HEK293T (cell line): ENCODE results near the gene CTDP1.

Experiments used
- CTCF ChIA-PET: fragments of 350-600 bp; formaldehyde crosslinking; extraction: SDS; loops from one replicate; lab custom pipeline; 2021; ENCODE audit warnings: antibody characterized with exemption, inconsistent platforms; lab: Yijun Ruan, JAX
- POLR2A ChIA-PET: fragments of 350-600 bp; formaldehyde crosslinking; extraction: SDS; loops from one replicate; lab custom pipeline; 2020; ENCODE audit warnings: antibody characterized with exemption, inconsistent platforms; lab: Yijun Ruan, JAX
- DNase-seq: peaks from one replicate; pipeline ENCODE4 v3.0.0; 2012; ENCODE audit warnings: mixed read lengths; ENCODE audit errors: extremely low spot score
- ARNT ChIP-seq: fragments of 450-650 bp; IDR thresholded peaks from 2 replicates; pipeline ENCODE4 v1.6.1; 2017; ENCODE audit warnings: mild to moderate bottlenecking
- BHLHE40 ChIP-seq: fragments of 450-650 bp; IDR thresholded peaks from 2 replicates; pipeline ENCODE4 v1.6.1; 2016; ENCODE audit warnings: mild to moderate bottlenecking, moderate library complexity, borderline replicate concordance
- CTBP1 ChIP-seq: fragments of 450-650 bp; IDR thresholded peaks from 2 replicates; pipeline ENCODE4 v1.6.1; 2016; ENCODE audit warnings: borderline replicate concordance
- ELF4 ChIP-seq: fragments of 450-650 bp; IDR thresholded peaks from 2 replicates; pipeline ENCODE4 v1.6.1; 2017; ENCODE audit warnings: antibody characterized with exemption
- FOXA1 ChIP-seq: fragments of 450-650 bp; IDR thresholded peaks from 2 replicates; pipeline ENCODE4 v1.6.1; 2016; ENCODE audit warnings: mild to moderate bottlenecking
- FOXK2 ChIP-seq: fragments of 450-650 bp; IDR thresholded peaks from 2 replicates; pipeline ENCODE4 v1.6.1; 2016; ENCODE audit warnings: mild to moderate bottlenecking
- FOXM1 ChIP-seq: fragments of 450-650 bp; IDR thresholded peaks from 2 replicates; pipeline ENCODE4 v1.6.1; 2017; ENCODE audit warnings: mild to moderate bottlenecking, borderline replicate concordance
- HDGF ChIP-seq: fragments of 450-650 bp; IDR thresholded peaks from 2 replicates; pipeline ENCODE4 v1.6.1; 2017; ENCODE audit warnings: antibody characterized with exemption, borderline replicate concordance
- L3MBTL2 ChIP-seq: fragments of 450-650 bp; conservative IDR thresholded peaks from 2 replicates; pipeline ENCODE4 v1.6.1; 2016; ENCODE audit warnings: mild to moderate bottlenecking
- LEF1 ChIP-seq: fragments of 450-650 bp; IDR thresholded peaks from 2 replicates; pipeline ENCODE4 v1.6.1; 2017; ENCODE audit warnings: mild to moderate bottlenecking, borderline replicate concordance
- NFRKB ChIP-seq: fragments of 450-650 bp; IDR thresholded peaks from 2 replicates; pipeline ENCODE4 v1.6.1; 2016; ENCODE audit warnings: mild to moderate bottlenecking, moderate library complexity
- SP1 ChIP-seq: fragments of 450-650 bp; IDR thresholded peaks from 2 replicates; pipeline ENCODE4 v1.6.1; 2017
- SUZ12 ChIP-seq: fragments of 450-650 bp; IDR thresholded peaks from 2 replicates; pipeline ENCODE4 v1.6.1; 2016; ENCODE audit warnings: mild to moderate bottlenecking
- TARDBP ChIP-seq: fragments of 450-650 bp; IDR thresholded peaks from 2 replicates; pipeline ENCODE4 v1.6.1; 2016
- ZNF384 ChIP-seq: fragments of 450-650 bp; IDR thresholded peaks from 2 replicates; pipeline ENCODE4 v1.6.1; 2016
- TF ChIP-seq, protein P1 (sequence below): fragments of 450-650 bp; IDR thresholded peaks from 2 replicates; pipeline ENCODE4 v1.6.1; 2016

CTDP1 gene

DNA sequence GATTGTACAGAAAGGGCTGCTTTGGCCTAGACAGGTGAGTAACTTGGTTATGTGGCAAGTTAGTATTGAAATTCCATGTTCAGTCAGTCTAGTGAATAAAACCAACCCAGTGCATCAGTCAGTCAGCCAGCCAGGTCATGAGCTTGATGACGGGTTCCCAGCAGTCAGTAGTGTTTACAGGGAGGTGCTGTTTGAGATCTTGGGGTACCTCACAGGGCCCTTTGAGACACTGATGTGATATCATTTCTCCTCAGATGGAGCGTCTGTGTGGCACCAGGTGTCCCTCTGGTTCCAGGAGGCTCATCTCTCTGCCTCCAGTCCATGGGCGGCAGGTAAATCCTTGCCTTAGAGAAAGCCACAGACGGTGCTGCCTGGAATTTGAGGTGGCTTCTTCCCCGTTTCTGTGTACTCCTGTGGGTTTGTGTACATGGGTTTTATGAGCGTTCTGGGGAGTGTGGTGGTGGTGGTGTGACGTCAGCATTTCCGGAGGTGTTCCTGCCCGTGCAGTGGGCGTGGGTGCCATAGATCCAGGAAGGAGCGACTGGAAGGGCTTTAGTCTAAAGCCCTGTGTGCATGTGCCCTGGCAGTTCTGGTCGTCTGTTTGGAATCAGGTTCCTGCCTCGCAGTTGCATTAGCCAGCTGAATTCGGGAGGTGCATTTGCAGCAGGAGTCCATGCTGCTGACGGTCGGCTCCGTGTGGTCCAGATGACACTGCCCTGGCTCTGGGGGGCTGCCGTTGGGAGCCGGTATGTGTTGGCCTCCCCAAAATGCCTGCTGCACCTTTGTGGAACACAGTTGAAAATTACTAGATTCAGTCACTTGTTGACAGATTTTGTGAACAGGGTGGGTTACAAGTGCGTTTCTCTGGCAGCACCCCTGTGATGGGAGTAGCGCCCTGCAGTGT is 2.1 kb downstream of the CTDP1 start:
- no peak for DNase-seq
- TF ChIP-seq ZNF384 (no peak), ARNT (no peak), ELF4 (no peak), L3MBTL2 (no peak), TARDBP (no peak), CTBP1 (no peak), LEF1 (no peak), FOXM1 (no peak), SP1 (no peak)
- TF ChIP-seq, protein P1, sequence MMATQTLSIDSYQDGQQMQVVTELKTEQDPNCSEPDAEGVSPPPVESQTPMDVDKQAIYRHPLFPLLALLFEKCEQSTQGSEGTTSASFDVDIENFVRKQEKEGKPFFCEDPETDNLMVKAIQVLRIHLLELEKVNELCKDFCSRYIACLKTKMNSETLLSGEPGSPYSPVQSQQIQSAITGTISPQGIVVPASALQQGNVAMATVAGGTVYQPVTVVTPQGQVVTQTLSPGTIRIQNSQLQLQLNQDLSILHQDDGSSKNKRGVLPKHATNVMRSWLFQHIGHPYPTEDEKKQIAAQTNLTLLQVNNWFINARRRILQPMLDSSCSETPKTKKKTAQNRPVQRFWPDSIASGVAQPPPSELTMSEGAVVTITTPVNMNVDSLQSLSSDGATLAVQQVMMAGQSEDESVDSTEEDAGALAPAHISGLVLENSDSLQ: no peak
- ChIA-PET CTCF (no interaction called here), POLR2A (no interaction called here)

DNA sequence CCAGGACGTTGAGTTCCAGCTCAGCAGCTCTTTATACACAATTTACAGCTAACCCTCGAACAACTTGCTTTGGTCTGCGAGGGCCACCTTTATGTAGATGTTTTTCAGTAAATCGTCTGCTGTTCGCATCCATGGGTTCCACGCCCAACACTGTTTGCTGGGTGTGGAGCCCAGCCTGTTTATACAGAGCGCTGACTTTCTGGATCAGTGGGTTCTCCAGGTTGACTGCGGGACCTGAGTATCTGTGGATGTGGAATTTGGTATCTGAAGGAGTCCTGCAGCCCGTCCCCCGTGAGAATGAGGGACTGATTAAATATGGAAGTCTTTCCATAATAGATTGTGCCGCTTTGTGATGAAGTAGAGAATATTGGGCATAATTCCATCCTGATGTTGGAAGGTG is 2.9 kb downstream of the CTDP1 start:
- ChIA-PET CTCF (no interaction called here), POLR2A (no interaction called here)
- no peak for TF ChIP-seq FOXA1
- TF ChIP-seq FOXM1: no peak
- no peak for TF ChIP-seq ELF4
- no peak for TF ChIP-seq TARDBP
- TF ChIP-seq FOXK2: no peak
- no peak for TF ChIP-seq CTBP1
- TF ChIP-seq SP1: no peak
- TF ChIP-seq HDGF: no peak
- TF ChIP-seq ARNT: no peak
- no peak for TF ChIP-seq BHLHE40
- TF ChIP-seq NFRKB: no peak
- no peak for TF ChIP-seq L3MBTL2
- TF ChIP-seq, protein P1: no peak
- TF ChIP-seq LEF1: no peak
- TF ChIP-seq SUZ12: no peak
- TF ChIP-seq ZNF384: no peak
- no peak for DNase-seq

DNA sequence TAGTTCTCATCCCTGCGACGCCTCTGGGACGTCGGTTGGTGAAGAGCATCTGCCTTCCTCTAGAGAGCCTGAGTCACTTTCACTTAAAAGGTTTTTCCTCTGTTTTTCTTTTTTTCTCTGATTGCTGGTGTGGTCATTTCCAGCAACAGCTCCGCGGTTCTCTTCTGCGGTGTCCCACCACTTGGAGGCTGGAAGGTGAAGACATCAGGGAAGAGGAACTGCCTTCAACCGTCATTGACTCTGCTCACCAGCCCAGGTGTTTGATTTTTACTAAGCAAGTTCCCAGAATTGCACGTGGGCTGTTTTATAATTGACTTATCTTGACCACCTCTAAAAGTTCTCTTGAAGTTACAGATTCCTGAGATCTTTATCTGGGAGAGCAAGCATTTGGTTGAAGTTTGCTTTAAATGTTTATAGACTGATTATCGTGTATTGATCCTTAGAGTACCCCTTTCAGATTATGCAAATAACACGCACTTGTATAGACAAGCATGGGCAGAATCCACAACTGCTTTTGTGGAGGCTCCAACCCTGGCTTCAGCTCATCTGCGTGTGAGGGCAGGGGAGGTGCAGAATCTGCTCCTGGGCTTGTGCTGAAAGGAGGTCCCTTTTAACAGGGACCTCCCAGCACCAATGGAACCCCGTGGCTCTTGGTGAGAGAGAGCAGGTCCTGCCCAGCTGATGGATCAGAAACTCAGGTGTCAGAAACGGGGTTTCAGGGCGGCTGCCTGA is 3.5 kb downstream of the CTDP1 start:
- POLR2A ChIA-PET: no interaction called here

DNA sequence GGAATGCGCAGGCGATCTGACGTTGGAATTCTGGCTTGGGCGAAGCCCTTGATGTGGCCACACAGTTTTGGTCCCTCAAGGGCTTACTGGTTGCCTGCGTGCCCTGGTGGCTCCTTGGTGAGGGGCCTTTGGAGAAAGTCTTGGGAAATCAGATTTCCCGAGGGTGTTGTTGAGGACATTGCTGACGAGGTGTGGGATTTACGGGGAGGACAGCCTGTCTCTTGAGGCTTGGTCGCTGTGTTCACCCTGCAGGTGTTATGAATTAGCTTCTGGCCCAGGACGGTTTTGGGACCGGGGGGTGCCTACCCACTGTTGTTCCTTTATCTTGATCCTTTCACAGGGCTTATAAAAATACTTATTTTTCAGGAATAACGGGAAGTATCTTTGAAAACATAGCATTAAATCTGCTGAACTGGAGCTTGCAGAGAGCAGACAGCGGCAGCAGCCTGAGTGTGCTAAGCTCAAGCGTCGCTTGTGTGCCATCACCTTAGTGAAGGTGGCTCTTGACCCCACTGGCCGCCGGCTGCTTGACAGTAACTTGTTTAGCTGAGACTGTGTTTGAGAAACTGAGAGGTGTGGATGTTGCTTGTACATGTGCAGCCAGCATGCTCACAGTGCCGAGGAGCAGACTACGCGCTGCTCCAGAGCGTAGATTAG is 4.2 kb downstream of the CTDP1 start:
- ChIA-PET CTCF (interaction anchor here (0.5 kb wide), 1 partner anchor 306 kb away, joined by 3 read pairs; no protein-coding TSS in a partner anchor), POLR2A (no interaction called here)
- DNase-seq: no peak
- TF ChIP-seq FOXM1: no peak

More for the DNA sequence above, 3.5 kb downstream of the CTDP1 start:
- CTCF ChIA-PET: interaction anchor here (0.5 kb wide), 1 partner anchor 305 kb away, joined by 3 read pairs; no protein-coding TSS in a partner anchor
- TF ChIP-seq CTBP1 (no peak), FOXK2 (no peak)
- no peak for DNase-seq

DNA sequence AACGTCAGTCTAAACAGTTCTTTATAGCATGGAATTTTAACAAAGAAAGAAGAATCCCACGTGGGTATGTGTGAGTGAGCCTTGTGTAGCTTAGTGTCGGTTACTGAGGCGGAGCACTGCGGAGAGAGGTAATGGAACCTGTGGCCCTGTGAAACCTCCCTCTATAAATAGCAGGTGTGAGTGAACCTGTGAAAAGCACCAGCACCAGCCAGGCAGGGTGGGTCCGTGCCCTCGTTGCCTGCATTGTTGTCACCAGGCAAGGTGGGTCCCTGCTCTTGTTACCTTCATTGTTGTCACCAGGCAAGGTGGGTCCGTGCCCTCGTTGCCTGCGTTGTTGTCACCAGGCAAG is 4.7 kb downstream of the CTDP1 start:
- DNase-seq: no peak
- CTCF ChIA-PET: no interaction called here
- POLR2A ChIA-PET: no interaction called here
- no peak for TF ChIP-seq BHLHE40
- no peak for TF ChIP-seq SP1
- TF ChIP-seq, protein P1: no peak
- no peak for TF ChIP-seq FOXK2
- TF ChIP-seq TARDBP: no peak
- TF ChIP-seq L3MBTL2: no peak
- no peak for TF ChIP-seq NFRKB
- TF ChIP-seq ZNF384: no peak
- no peak for TF ChIP-seq SUZ12

DNA sequence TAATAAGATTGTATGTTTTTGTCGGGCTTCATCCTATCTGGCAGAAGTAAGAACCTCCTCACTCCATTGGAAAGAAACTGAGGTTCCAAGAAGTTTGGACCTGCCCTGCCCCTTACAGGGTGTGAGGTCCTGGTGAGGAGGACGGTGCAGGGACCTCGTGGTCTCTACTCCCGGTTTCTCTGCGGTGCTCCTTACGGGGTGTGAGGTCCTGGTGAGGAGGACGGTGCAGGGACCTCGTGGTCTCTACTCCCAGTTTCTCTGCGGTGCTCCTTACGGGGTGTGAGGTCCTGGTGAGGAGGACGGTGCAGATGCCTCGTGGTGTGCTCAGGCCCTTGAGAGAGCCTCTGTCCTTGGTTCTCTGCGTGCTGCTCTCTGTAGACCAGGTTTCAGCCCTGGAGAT is 5.2 kb downstream of the CTDP1 start:
- no peak for DNase-seq
- POLR2A ChIA-PET: no interaction called here
- CTCF ChIA-PET: no interaction called here
- TF ChIP-seq L3MBTL2 (no peak), HDGF (no peak), FOXM1 (no peak), ELF4 (no peak), ZNF384 (no peak), NFRKB (no peak), SUZ12 (no peak), SP1 (no peak), ARNT (no peak), FOXK2 (no peak), BHLHE40 (no peak), LEF1 (no peak), CTBP1 (no peak), FOXA1 (no peak), TARDBP (no peak)
- TF ChIP-seq, protein P1: no peak
